ENCODE data around the gene LRRC4C. TPM values are rescaled to one million over a fixed set of nuclear protein-coding genes. Genes with fewer than 3 reads are reported as not detected.

LRRC4C gene
- total RNA-seq, 1 experiment from 2014 or later, result 0.13 TPM

DNA sequence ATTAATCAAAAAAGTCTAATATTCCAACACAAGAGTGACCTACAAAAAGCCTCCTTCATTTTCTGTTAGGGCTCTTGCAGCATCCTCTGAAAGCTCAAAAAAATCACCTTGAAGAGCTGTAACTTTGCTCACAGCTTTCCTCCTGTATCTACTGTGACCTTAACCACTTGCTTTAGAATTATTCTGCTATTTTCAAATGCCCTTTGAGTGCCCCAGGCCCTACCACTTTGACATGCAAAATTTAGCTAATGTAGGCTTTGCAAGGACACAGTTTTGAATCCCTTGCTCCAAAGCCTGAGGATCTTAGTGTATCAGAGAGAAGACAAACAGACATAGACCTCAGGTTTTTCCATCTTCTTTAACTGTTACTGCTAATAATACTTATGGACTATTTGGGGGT, 253.1 kb downstream of the LRRC4C start:
- H2BK12ac ChIP-seq (ENCODE audit: insufficient read length, low read depth, low read length), result no peak overlapping the region
- no peak overlapping the region for H3K27ac ChIP-seq (ENCODE audit: insufficient read length, low read depth, low read length)
- H3K23ac ChIP-seq (ENCODE audit: insufficient read length, low read depth, low read length), result no peak overlapping the region
- DNase-seq, result no peak
- no peak overlapping the region for H3K4me2 ChIP-seq (ENCODE audit: insufficient read depth, insufficient read length, low read length)
- no peak overlapping the region for H3T11ph ChIP-seq (ENCODE audit: low read length)
- H2BK120ac ChIP-seq (ENCODE audit: low read depth, low read length, poor library complexity, severe bottlenecking), result no peak overlapping the region
- no peak overlapping the region for H3K14ac ChIP-seq (ENCODE audit: insufficient read depth, low read length)
- Mint-ChIP-seq H3K36me3 (ENCODE audit: insufficient read depth in 1 of 3, low read depth in 3 of 3) (peaks cover 0 to 2% (median 0%) of the 10 kb centered on the region in 3 experiments; a peak in 3 of 7 replicates), H3K4me1 (peaks cover 9 to 15% of the 10 kb centered on the region in 2 experiments), H3K27ac (no peak overlapping the region), H3K4me3 (no peak overlapping the region), H3K27me3 (ENCODE audit: low read depth) (no peaks in the 10 kb centered on the region), H3K9me3 (peaks cover 0 to 2% of the 10 kb centered on the region in 2 experiments; a peak in 2 of 5 replicates)
- H2AFZ ChIP-seq (ENCODE audit: low read length), result no peak overlapping the region
- no peak overlapping the region for H2BK20ac ChIP-seq (ENCODE audit: low read depth, low read length, poor library complexity, severe bottlenecking)
- H4K20me1 ChIP-seq (ENCODE audit: control insufficient read depth, insufficient read depth, insufficient read length), result no peaks in the 10 kb centered on the region
- no peak overlapping the region for H2AK5ac ChIP-seq (ENCODE audit: insufficient read length, low read length)
- H2BK5ac ChIP-seq (ENCODE audit: insufficient read length, low read length), result no peak overlapping the region
- no peak overlapping the region for H4K91ac ChIP-seq (ENCODE audit: insufficient read length, low read depth, low read length)
- TF ChIP-seq, protein P1, sequence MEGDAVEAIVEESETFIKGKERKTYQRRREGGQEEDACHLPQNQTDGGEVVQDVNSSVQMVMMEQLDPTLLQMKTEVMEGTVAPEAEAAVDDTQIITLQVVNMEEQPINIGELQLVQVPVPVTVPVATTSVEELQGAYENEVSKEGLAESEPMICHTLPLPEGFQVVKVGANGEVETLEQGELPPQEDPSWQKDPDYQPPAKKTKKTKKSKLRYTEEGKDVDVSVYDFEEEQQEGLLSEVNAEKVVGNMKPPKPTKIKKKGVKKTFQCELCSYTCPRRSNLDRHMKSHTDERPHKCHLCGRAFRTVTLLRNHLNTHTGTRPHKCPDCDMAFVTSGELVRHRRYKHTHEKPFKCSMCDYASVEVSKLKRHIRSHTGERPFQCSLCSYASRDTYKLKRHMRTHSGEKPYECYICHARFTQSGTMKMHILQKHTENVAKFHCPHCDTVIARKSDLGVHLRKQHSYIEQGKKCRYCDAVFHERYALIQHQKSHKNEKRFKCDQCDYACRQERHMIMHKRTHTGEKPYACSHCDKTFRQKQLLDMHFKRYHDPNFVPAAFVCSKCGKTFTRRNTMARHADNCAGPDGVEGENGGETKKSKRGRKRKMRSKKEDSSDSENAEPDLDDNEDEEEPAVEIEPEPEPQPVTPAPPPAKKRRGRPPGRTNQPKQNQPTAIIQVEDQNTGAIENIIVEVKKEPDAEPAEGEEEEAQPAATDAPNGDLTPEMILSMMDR (conservative IDR thresholded peaks at IDR 0.05), result no peak
- H3K9ac ChIP-seq (ENCODE audit: extremely low read depth, insufficient read length, low read length), result no peak overlapping the region
- no peak overlapping the region for H4K5ac ChIP-seq (ENCODE audit: insufficient read length, low read depth, low read length)
- no peaks in the 10 kb centered on the region for H3K23me2 ChIP-seq (ENCODE audit: insufficient read length, low read depth, low read length, poor library complexity, severe bottlenecking)
- no peak overlapping the region for H3K4ac ChIP-seq (ENCODE audit: low read depth, low read length)
- H3K56ac ChIP-seq (ENCODE audit: insufficient read length, low read depth, low read length), result no peak overlapping the region
- H3K79me2 ChIP-seq (ENCODE audit: insufficient read depth, low read length), result no peaks in the 10 kb centered on the region
- H3K4me1 ChIP-seq (ENCODE audit: insufficient read depth, low read length), result peaks cover 4% of the 10 kb centered on the region; the same call in 1 of the 2 replicates
- H4K8ac ChIP-seq (replicated peaks; ENCODE audit: insufficient read length, low read depth, low read length), result no peak overlapping the region
- no peaks in the 10 kb centered on the region for H3K79me1 ChIP-seq (ENCODE audit: insufficient read depth, low read depth, low read length, poor library complexity, severe bottlenecking)
- H2BK15ac ChIP-seq (ENCODE audit: low read depth, low read length), result no peak overlapping the region
- no peak overlapping the region for H3K18ac ChIP-seq (ENCODE audit: insufficient read length, low read depth, low read length)
- H3K27me3 ChIP-seq (ENCODE audit: insufficient read depth, low read length), result no peaks in the 10 kb centered on the region
- H3K9me3 ChIP-seq (ENCODE audit: control insufficient read depth, low read depth, low read length), result no peaks in the 10 kb centered on the region

Data from H9 (cell line).